Umbilical cord (tissue), 2 donors: ENCODE results near the gene LCN12. TPM values are rescaled to one million over a fixed set of nuclear protein-coding genes. Genes with fewer than 3 reads are reported as not detected.
"Not testable (repeated sequence)": the region's sequence is repeated elsewhere in the genome, so short reads cannot be mapped to it uniquely, and the experiment has no call there.

Experiments used
- DNase-seq: peaks from one replicate; pipeline ENCODE4 v3.0.0-alpha.2; 2015; ENCODE audit warnings: low spot score
- total RNA-seq: library from RNA; depleted of rRNA; stranded (reverse); fragments of >200 nt; gene quantifications from one replicate; pipeline ENCODE4 v1.2.3, GENCODE V29; 2014; ENCODE audit warnings: low replicate concordance; ENCODE audit not compliant: insufficient read depth

Gene LCN12
- total RNA-seq, 1 donor from 2014 or later = not detected

GRCh38 chr9:136988872-136989271 lies 36.8 kb downstream of the LCN12 start:
- no peak for DNase-seq

- no peak for DNase-seq
These were observed 38.3 kb downstream of the LCN12 start for GRCh38 chr9:136990242-136990911.

GRCh38 chr9:136991993-136992818 lies 40.1 kb downstream of the LCN12 start, which contains the start of gene PAXX:
PAXX (plus strand) TSS chr9:136992422; CDS start chr9:136992444, 22 bp downstream.
- DNase-seq = peak; percentile 87

GRCh38 chr9:136992819-136993369 lies 40.8 kb downstream of the LCN12 start:
- no peak for DNase-seq

GRCh38 chr9:136994180-136994887 lies 42.3 kb downstream of the LCN12 start:
- peak; percentile 30 for DNase-seq

- DNase-seq = no peak
These were observed 42.8 kb downstream of the LCN12 start for GRCh38 chr9:136994888-136995230.

- DNase-seq = peak; percentile 35
These were observed 43.3 kb downstream of the LCN12 start for GRCh38 chr9:136995362-136995761.

GRCh38 chr9:136995772-136996311 lies 43.8 kb downstream of the LCN12 start:
- peak; percentile 69 for DNase-seq

GRCh38 chr9:136996361-136997292 lies 44.6 kb downstream of the LCN12 start, which contains the start of gene CLIC3:
CLIC3 (minus strand) TSS chr9:136996568; CDS start chr9:136996543, 25 bp downstream.
- peak; percentile 71 for DNase-seq

GRCh38 chr9:136997371-136997770 lies 45.3 kb downstream of the LCN12 start:
- DNase-seq = no peak

GRCh38 chr9:136997830-136998234 lies 45.8 kb downstream of the LCN12 start:
- DNase-seq = no peak

GRCh38 chr9:137000177-137000930 lies 48.3 kb downstream of the LCN12 start:
- DNase-seq = peak; percentile 68

- DNase-seq = no peak
These were observed 50.0 kb downstream of the LCN12 start for GRCh38 chr9:137001857-137002645.

- DNase-seq = no peak
These were observed 50.6 kb downstream of the LCN12 start for GRCh38 chr9:137002646-137003041.

- DNase-seq = not testable (repeated sequence)
These were observed 52.2 kb downstream of the LCN12 start for GRCh38 chr9:137004285-137004684.
